IMR-90 (cell line): ENCODE measurements around the gene GIPC3. TPM values are rescaled to one million over a fixed set of nuclear protein-coding genes. Genes with fewer than 3 reads are reported as not detected.

Experiments
- ATAC-seq: fragments of 200-7000 bp; cut with Tn5 transposase; 2 replicates; pipeline ENCODE4 v1.9.1; 2020; ENCODE audit warnings: low read depth, mild to moderate bottlenecking, moderate library complexity
- BruUV-seq: library from RNA; stranded (reverse); fragments of 400-500 nt; replicated peaks from 2 replicates; lab custom pipeline; 2021; lab: Mats Ljungman, UMichigan
- CTCF ChIA-PET: fragments of 300-600 bp; formaldehyde crosslinking; extraction: SDS; loops from one replicate; lab custom pipeline; 2021; ENCODE audit warnings: antibody characterized with exemption; lab: Yijun Ruan, JAX
- POLR2A ChIA-PET: fragments of 300-600 bp; sonication (Branson Sonifier 250); formaldehyde crosslinking; loops from one replicate; lab custom pipeline; 2022; ENCODE audit warnings: antibody characterized with exemption; ENCODE audit not compliant: unreplicated experiment; lab: Charles Lee
- DNase-seq: peaks from one replicate; pipeline ENCODE4 v3.0.0; 2013
- H2AFZ ChIP-seq: replicated peaks from 2 replicates; pipeline ENCODE3; 2013; ENCODE audit warnings: low read length, mild to moderate bottlenecking; ENCODE audit not compliant: poor library complexity
- H2AK5ac ChIP-seq: 2 replicates; pipeline ENCODE4 v1.6.1; 2013; ENCODE audit warnings: low read depth, low read length, inconsistent platforms
- H2AK9ac ChIP-seq: replicated peaks from 2 replicates; pipeline ENCODE3; 2013; ENCODE audit warnings: mild to moderate bottlenecking, low read depth, low read length, moderate library complexity; ENCODE audit not compliant: poor library complexity
- H2BK120ac ChIP-seq: 2 replicates; pipeline ENCODE4 v1.6.1; 2013; ENCODE audit warnings: low read depth, low read length, inconsistent platforms
- H2BK15ac ChIP-seq: 3 replicates; pipeline ENCODE4 v1.6.1; 2013; ENCODE audit warnings: low read depth, low read length, inconsistent platforms
- H2BK20ac ChIP-seq: 2 replicates; pipeline ENCODE4 v1.6.1; 2013; ENCODE audit warnings: low read depth, mild to moderate bottlenecking, inconsistent platforms, low read length, moderate library complexity
- H2BK5ac ChIP-seq: 2 replicates; pipeline ENCODE4 v1.6.1; 2013; ENCODE audit warnings: mild to moderate bottlenecking, low read depth, low read length, inconsistent platforms; ENCODE audit not compliant: poor library complexity, severe bottlenecking
- H3K14ac ChIP-seq: replicated peaks from 2 replicates; pipeline ENCODE4 v1.6.1; 2013; ENCODE audit warnings: low read depth, low read length, inconsistent platforms
- H3K18ac ChIP-seq: 2 replicates; pipeline ENCODE4 v1.6.1; 2013; ENCODE audit warnings: low read depth, low read length, control low read depth
- H3K23ac ChIP-seq: 2 replicates; pipeline ENCODE4 v1.6.1; 2013; ENCODE audit warnings: low read depth, low read length, inconsistent platforms
- H3K27ac ChIP-seq: 2 replicates; pipeline ENCODE4 v1.5.1; 2013; ENCODE audit warnings: mild to moderate bottlenecking, control low read depth, low read length; ENCODE audit not compliant: insufficient read depth
- H3K27me3 ChIP-seq: 2 replicates; pipeline ENCODE4 v1.6.1; 2013; ENCODE audit warnings: low read length; ENCODE audit not compliant: control insufficient read depth, insufficient read depth
- H3K36me3 ChIP-seq: 2 replicates; pipeline ENCODE4 v1.6.1; 2013; ENCODE audit warnings: low read length, mixed read lengths; ENCODE audit not compliant: control insufficient read depth, insufficient read depth
- H3K4ac ChIP-seq: 2 replicates; pipeline ENCODE4 v1.6.1; 2013; ENCODE audit warnings: low read depth, low read length, inconsistent platforms
- H3K4me1 ChIP-seq: 2 replicates; pipeline ENCODE4 v1.6.1; 2013; ENCODE audit warnings: low read length, mixed read lengths; ENCODE audit not compliant: control insufficient read depth, insufficient read depth
- H3K4me2 ChIP-seq: 2 replicates; pipeline ENCODE4 v1.6.1; 2013; ENCODE audit warnings: low read depth, mild to moderate bottlenecking, control low read depth, low read length, moderate library complexity
- H3K4me3 ChIP-seq: 2 replicates; pipeline ENCODE4 v1.5.1; 2013; ENCODE audit warnings: low read depth, mild to moderate bottlenecking, control low read depth, low read length, moderate library complexity; ENCODE audit not compliant: insufficient read depth
- H3K56ac ChIP-seq: 2 replicates; pipeline ENCODE4 v1.6.1; 2013; ENCODE audit warnings: low read length, inconsistent platforms; ENCODE audit not compliant: insufficient read depth; ENCODE audit errors: extremely low read depth
- H3K79me1 ChIP-seq, 2 experiments: 2 replicates each; pipeline ENCODE4 v1.6.1; 2013; ENCODE audit warnings: low read length in 2 of 2, inconsistent platforms in 1 of 2, low read depth in 1 of 2
- H3K9ac ChIP-seq: 2 replicates; pipeline ENCODE4 v1.6.1; 2013; ENCODE audit warnings: low read depth, low read length, control low read depth
- H3K9me1 ChIP-seq: 2 replicates; pipeline ENCODE4 v1.6.1; 2013; ENCODE audit warnings: low read length, inconsistent platforms; ENCODE audit not compliant: insufficient read depth
- H3K9me3 ChIP-seq: 2 replicates; pipeline ENCODE4 v1.6.1; 2013; ENCODE audit warnings: low read length; ENCODE audit not compliant: control insufficient read depth, insufficient read depth
- H4K20me1 ChIP-seq: 2 replicates; pipeline ENCODE4 v1.6.1; 2013; ENCODE audit warnings: low read length, inconsistent platforms; ENCODE audit not compliant: insufficient read depth
- H4K5ac ChIP-seq: 2 replicates; pipeline ENCODE4 v1.6.1; 2013; ENCODE audit warnings: mild to moderate bottlenecking, low read depth, low read length, control low read depth
- H4K8ac ChIP-seq, 2 experiments: 2 replicates each; pipeline ENCODE4 v1.6.1; 2013; ENCODE audit warnings: low read depth in 2 of 2, low read length in 2 of 2, control low read depth in 1 of 2, inconsistent platforms in 1 of 2
- H4K91ac ChIP-seq: 2 replicates; pipeline ENCODE4 v1.6.1; 2013; ENCODE audit warnings: low read depth, low read length, inconsistent platforms; ENCODE audit not compliant: insufficient read depth
- CHD1 ChIP-seq: IDR thresholded peaks from 2 replicates; pipeline ENCODE4 v1.6.1; 2012; ENCODE audit warnings: low read depth, low read length, improper control_type of control experiment
- FOS ChIP-seq: fragments of 150-350 bp; IDR thresholded peaks from 2 replicates; pipeline ENCODE4 v1.6.1; 2016; ENCODE audit warnings: low read depth, low read length
- WGBS, 2 experiments: methylation state at CpG; one replicate each; pipeline versions ENCODE4 v1.1.5 to v1.1.7; 2013; ENCODE audit warnings: missing lambda C conversion rate in 2 of 2; ENCODE audit not compliant: insufficient read length in 1 of 2; ENCODE audit errors: extremely low coverage in 2 of 2; 5-methylcytosine and 5-hydroxymethylcytosine counted together
- dilution Hi-C: fragments of 300-500 bp; cut with HindIII; formaldehyde crosslinking; loops from one replicate; pipeline ENCODE4 v1.14.3; 2018; ENCODE audit warnings: low sequenced_read_pairs; ENCODE audit not compliant: unreplicated experiment
- in situ Hi-C: fragments of 300-500 bp; cut with MboI; formaldehyde crosslinking; loops from 3 replicates; pipeline ENCODE4 v1.14.3; 2019; ENCODE audit warnings: low sequenced_read_pairs, inconsistent platforms, mixed read lengths
- intact Hi-C: fragments of 100-400 bp; cut with micrococcal nuclease; formaldehyde crosslinking; loops from 2 replicates; pipeline ENCODE4 v1.10.0; 2022
- polyA plus RNA-seq, 3 experiments: library from polyadenylated mRNA; depleted of rRNA; stranded (reverse); fragments of >200 nt; gene quantifications; 2 replicates each; pipeline ENCODE4 v1.2.3, GENCODE V29; 2012; ENCODE audit warnings: low replicate concordance in 1 of 3
- total RNA-seq: library from RNA; depleted of rRNA; stranded (reverse); fragments of >200 nt; gene quantifications from 2 replicates; pipeline ENCODE4 v1.2.3, GENCODE V29; 2012
- TF ChIP-seq, protein P1 (sequence below): fragments of 150-350 bp; IDR thresholded peaks from 2 replicates; pipeline ENCODE4 v1.6.1; 2016; ENCODE audit warnings: low read depth, mild to moderate bottlenecking, low read length, moderate library complexity, borderline replicate concordance

Gene GIPC3
- total and polyA plus RNA-seq, 2 of the 4 experiments (the other 2 are of a cell fraction): under 0.01 to 0.36 TPM

DNA sequence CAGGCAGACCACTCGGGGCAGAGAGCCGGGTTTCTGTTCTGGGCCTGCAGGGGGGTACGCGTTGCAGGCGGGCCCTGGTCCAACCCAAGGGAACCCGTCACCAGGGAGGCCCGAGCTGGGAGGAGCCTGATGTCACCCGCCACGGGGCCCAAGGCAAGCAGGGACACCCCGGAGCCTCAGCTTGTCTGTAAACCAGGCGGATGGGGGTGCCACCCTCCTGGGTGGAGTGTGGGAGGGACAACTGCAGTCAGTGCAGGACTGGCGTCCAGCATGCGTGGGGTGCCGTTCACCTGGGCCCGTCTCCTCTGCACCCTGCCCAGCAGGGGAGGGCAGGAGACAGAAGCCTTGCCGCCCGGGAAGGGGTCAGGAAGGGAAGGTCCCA, 34.3 kb downstream of the GIPC3 start:
- BruUV-seq: no TSS peak
- TF ChIP-seq, protein P1, sequence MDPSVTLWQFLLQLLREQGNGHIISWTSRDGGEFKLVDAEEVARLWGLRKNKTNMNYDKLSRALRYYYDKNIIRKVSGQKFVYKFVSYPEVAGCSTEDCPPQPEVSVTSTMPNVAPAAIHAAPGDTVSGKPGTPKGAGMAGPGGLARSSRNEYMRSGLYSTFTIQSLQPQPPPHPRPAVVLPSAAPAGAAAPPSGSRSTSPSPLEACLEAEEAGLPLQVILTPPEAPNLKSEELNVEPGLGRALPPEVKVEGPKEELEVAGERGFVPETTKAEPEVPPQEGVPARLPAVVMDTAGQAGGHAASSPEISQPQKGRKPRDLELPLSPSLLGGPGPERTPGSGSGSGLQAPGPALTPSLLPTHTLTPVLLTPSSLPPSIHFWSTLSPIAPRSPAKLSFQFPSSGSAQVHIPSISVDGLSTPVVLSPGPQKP: no peak
- TF ChIP-seq FOS (no peak), CHD1 (no peak)
- WGBS, 2 experiments: 90% methylated on average over 4 of the region's 17 CpGs; no CpG with 5 or more reads in 1 of the 2 experiments
- ChIA-PET POLR2A (no interaction called here), CTCF (no interaction called here)
- no peaks in the 10 kb centered on the region for H3K9me1 ChIP-seq
- H2BK120ac ChIP-seq: no peak overlapping the region
- H3K9ac ChIP-seq: no peak overlapping the region
- no peak overlapping the region for H4K8ac ChIP-seq
- H2BK5ac ChIP-seq: no peak overlapping the region
- H4K91ac ChIP-seq: no peak overlapping the region
- intact Hi-C loops (loop anchor here (10.0 kb wide), 1 partner anchor 295 kb away; no protein-coding TSS in a partner anchor), dilution Hi-C loops (no loop called here), in situ Hi-C loops (loop anchor here (25.0 kb wide), 1 partner anchor 307 kb away; no protein-coding TSS in a partner anchor)
- peaks cover 3 to 23% of the 10 kb centered on the region in 2 experiments; a peak in 2 of 4 replicates for H3K79me1 ChIP-seq
- peaks cover 3% of the 10 kb centered on the region; the same call in 1 of the 2 replicates for H3K4me1 ChIP-seq
- DNase-seq (no peak), ATAC-seq (no peak)
- no peaks in the 10 kb centered on the region for H3K27me3 ChIP-seq
- no peak overlapping the region for H3K27ac ChIP-seq
- peaks cover 28% of the 10 kb centered on the region for H3K36me3 ChIP-seq
- no peak overlapping the region for H3K23ac ChIP-seq
- no peak overlapping the region for H3K14ac ChIP-seq
- H3K4ac ChIP-seq: no peak overlapping the region
- H4K20me1 ChIP-seq: peaks cover 10% of the 10 kb centered on the region; the same call in 1 of the 2 replicates
- no peak overlapping the region for H3K4me2 ChIP-seq
- H3K9me3 ChIP-seq: no peaks in the 10 kb centered on the region
- no peak overlapping the region for H4K5ac ChIP-seq
- H3K4me3 ChIP-seq: no peak overlapping the region
- no peak overlapping the region for H2AK5ac ChIP-seq
- no peak overlapping the region for H2AK9ac ChIP-seq
- H3K56ac ChIP-seq: no peak overlapping the region
- no peak overlapping the region for H2BK20ac ChIP-seq
- H2AFZ ChIP-seq: peak overlapping the region; percentile 14
- H2BK15ac ChIP-seq: no peak overlapping the region
- H3K18ac ChIP-seq: no peak overlapping the region
